WTC11 (cell line): Measurements from ENCODE around the gene ASAH2. TPM values are rescaled to one million over a fixed set of nuclear protein-coding genes. Genes with fewer than 3 reads are reported as not detected.

Experiments
- ATAC-seq: fragments of 200-7000 bp; cut with Tn5 transposase; 2 replicates; pipeline ENCODE4 v1.10.0; 2021; ENCODE audit warnings: mild to moderate bottlenecking, moderate library complexity
- CTCF ChIA-PET: fragments of 300-600 bp; sonication (Branson Sonifier 250); formaldehyde crosslinking; loops from one replicate; lab custom pipeline; 2021; ENCODE audit warnings: antibody characterized with exemption; lab: Charles Lee
- POLR2A ChIA-PET: fragments of 350-600 bp; sonication (Branson Sonifier 250); formaldehyde crosslinking; loops from one replicate; lab custom pipeline; 2021; ENCODE audit warnings: antibody characterized with exemption; lab: Charles Lee
- DNase-seq: peaks from one replicate; pipeline ENCODE4 v3.0.0; 2021; ENCODE audit warnings: low spot score
- H3K27ac Mint-ChIP-seq: 2 replicates; pipeline ENCODE4 v1.8.0; 2021; ENCODE audit warnings: mixed read lengths
- H3K27me3 Mint-ChIP-seq: 2 replicates; pipeline ENCODE4 v1.8.0; 2021; ENCODE audit warnings: low read depth, mild to moderate bottlenecking, moderate library complexity, mixed read lengths
- H3K36me3 Mint-ChIP-seq: 2 replicates; pipeline ENCODE4 v1.8.0; 2021; ENCODE audit warnings: mixed read lengths
- H3K4me1 Mint-ChIP-seq: 2 replicates; pipeline ENCODE4 v1.8.0; 2022; ENCODE audit warnings: mixed read lengths
- H3K4me3 Mint-ChIP-seq: 2 replicates; pipeline ENCODE4 v1.8.0; 2021; ENCODE audit warnings: mild to moderate bottlenecking, moderate library complexity, mixed read lengths
- H3K9me3 Mint-ChIP-seq: 2 replicates; pipeline ENCODE4 v1.8.0; 2021; ENCODE audit warnings: mixed read lengths
- ELF4 ChIP-seq: sonication (generic); formaldehyde crosslinking; IDR thresholded peaks from 2 replicates; pipeline ENCODE4 v1.8.1; 2022; ENCODE audit warnings: low read depth, mild to moderate bottlenecking, moderate library complexity, missing genetic modification reagents
- FOXK1 ChIP-seq: sonication (generic); formaldehyde crosslinking; IDR thresholded peaks from 2 replicates; pipeline ENCODE4 v1.8.0; 2022; ENCODE audit warnings: mild to moderate bottlenecking, moderate library complexity, missing genetic modification reagents
- IRF2 ChIP-seq: sonication (generic); formaldehyde crosslinking; IDR thresholded peaks from 2 replicates; pipeline ENCODE4 v1.8.0; 2022; ENCODE audit warnings: low read depth, missing genetic modification reagents, borderline replicate concordance
- RELA ChIP-seq: sonication (generic); formaldehyde crosslinking; IDR thresholded peaks from 2 replicates; pipeline ENCODE4 v1.8.1; 2022; ENCODE audit warnings: missing genetic modification reagents, mild to moderate bottlenecking, borderline replicate concordance
- RORB ChIP-seq: fragments of 250-450 bp; sonication (Bioruptor Pico); IDR thresholded peaks from 2 replicates; pipeline ENCODE4 v1.9.0; 2021; ENCODE audit warnings: mild to moderate bottlenecking
- ZNF396 ChIP-seq: fragments of 250-450 bp; sonication (Bioruptor Pico); IDR thresholded peaks from 2 replicates; pipeline ENCODE4 v1.8.0; 2021; ENCODE audit warnings: mild to moderate bottlenecking, moderate library complexity, borderline replicate concordance
- total RNA-seq: library from RNA; stranded (reverse); gene quantifications from 3 replicates; pipeline ENCODE4 v1.2.3, GENCODE V29; 2021
- TF ChIP-seq, protein P1 (sequence below): sonication (generic); formaldehyde crosslinking; IDR thresholded peaks from 2 replicates; pipeline ENCODE4 v1.8.1; 2023; ENCODE audit warnings: mild to moderate bottlenecking, missing genetic modification reagents, borderline replicate concordance
- TF ChIP-seq, protein P2 (sequence below): sonication (generic); formaldehyde crosslinking; IDR thresholded peaks from 2 replicates; pipeline ENCODE4 v1.8.1; 2022; ENCODE audit warnings: mild to moderate bottlenecking, missing genetic modification reagents, moderate library complexity, borderline replicate concordance
- TF ChIP-seq, protein P3 (sequence below): sonication (generic); formaldehyde crosslinking; IDR thresholded peaks from 2 replicates; pipeline ENCODE4 v1.8.1; 2023; ENCODE audit warnings: mild to moderate bottlenecking, missing genetic modification reagents
- TF ChIP-seq, protein P4 (sequence below): sonication (generic); formaldehyde crosslinking; IDR thresholded peaks from 2 replicates; pipeline ENCODE4 v1.8.0; 2023; ENCODE audit warnings: missing genetic modification reagents, mild to moderate bottlenecking, borderline replicate concordance
- TF ChIP-seq, protein P5 (sequence below): sonication (generic); formaldehyde crosslinking; IDR thresholded peaks from 2 replicates; pipeline ENCODE4 v1.8.0; 2023; ENCODE audit warnings: missing genetic modification reagents
- TF ChIP-seq, protein P6 (sequence below): sonication (generic); formaldehyde crosslinking; IDR thresholded peaks from 2 replicates; pipeline ENCODE4 v1.8.1; 2022; ENCODE audit warnings: mild to moderate bottlenecking, moderate library complexity, missing genetic modification reagents
- TF ChIP-seq, protein P7 (sequence below): sonication (generic); formaldehyde crosslinking; IDR thresholded peaks from 2 replicates; pipeline ENCODE4 v1.8.1; 2022; ENCODE audit warnings: missing genetic modification reagents, borderline replicate concordance

The ASAH2 gene
- total RNA-seq, 1 experiment from 2014 or later = 4.1 TPM

DNA sequence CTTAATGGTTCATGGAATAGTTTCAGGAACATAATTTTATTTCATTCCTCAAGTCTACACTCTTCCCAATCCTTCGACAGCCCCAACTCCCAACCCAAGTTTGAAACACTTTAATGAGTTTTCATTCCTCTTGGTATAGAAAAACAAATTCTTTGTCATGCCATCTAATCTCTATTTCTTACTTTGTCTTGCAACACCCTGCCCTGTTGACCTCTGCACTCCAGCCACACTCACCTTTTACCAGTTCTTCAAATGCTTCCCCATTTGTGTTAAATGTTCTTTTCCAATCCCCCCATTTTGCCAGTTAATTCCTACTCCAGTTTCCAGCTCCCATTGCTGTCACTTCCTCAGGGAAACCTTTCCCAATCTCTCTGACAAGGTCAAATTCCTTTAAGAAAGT is 21.9 kb downstream of the ASAH2 start:
- no peaks in the 10 kb centered on the region for H3K27me3 Mint-ChIP-seq

More for the DNA sequence above, 21.9 kb downstream of the ASAH2 start:
- Mint-ChIP-seq H3K4me3 (no peak overlapping the region), H3K36me3 (no peaks in the 10 kb centered on the region), H3K9me3 (no peaks in the 10 kb centered on the region), H3K27ac (no peak overlapping the region), H3K4me1 (no peaks in the 10 kb centered on the region)
- DNase-seq = no peak
- ChIA-PET CTCF (no interaction called here), POLR2A (no interaction called here)
- TF ChIP-seq, protein P1, sequence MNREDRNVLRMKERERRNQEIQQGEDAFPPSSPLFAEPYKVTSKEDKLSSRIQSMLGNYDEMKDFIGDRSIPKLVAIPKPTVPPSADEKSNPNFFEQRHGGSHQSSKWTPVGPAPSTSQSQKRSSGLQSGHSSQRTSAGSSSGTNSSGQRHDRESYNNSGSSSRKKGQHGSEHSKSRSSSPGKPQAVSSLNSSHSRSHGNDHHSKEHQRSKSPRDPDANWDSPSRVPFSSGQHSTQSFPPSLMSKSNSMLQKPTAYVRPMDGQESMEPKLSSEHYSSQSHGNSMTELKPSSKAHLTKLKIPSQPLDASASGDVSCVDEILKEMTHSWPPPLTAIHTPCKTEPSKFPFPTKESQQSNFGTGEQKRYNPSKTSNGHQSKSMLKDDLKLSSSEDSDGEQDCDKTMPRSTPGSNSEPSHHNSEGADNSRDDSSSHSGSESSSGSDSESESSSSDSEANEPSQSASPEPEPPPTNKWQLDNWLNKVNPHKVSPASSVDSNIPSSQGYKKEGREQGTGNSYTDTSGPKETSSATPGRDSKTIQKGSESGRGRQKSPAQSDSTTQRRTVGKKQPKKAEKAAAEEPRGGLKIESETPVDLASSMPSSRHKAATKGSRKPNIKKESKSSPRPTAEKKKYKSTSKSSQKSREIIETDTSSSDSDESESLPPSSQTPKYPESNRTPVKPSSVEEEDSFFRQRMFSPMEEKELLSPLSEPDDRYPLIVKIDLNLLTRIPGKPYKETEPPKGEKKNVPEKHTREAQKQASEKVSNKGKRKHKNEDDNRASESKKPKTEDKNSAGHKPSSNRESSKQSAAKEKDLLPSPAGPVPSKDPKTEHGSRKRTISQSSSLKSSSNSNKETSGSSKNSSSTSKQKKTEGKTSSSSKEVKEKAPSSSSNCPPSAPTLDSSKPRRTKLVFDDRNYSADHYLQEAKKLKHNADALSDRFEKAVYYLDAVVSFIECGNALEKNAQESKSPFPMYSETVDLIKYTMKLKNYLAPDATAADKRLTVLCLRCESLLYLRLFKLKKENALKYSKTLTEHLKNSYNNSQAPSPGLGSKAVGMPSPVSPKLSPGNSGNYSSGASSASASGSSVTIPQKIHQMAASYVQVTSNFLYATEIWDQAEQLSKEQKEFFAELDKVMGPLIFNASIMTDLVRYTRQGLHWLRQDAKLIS = no peak
- TF ChIP-seq, protein P2, sequence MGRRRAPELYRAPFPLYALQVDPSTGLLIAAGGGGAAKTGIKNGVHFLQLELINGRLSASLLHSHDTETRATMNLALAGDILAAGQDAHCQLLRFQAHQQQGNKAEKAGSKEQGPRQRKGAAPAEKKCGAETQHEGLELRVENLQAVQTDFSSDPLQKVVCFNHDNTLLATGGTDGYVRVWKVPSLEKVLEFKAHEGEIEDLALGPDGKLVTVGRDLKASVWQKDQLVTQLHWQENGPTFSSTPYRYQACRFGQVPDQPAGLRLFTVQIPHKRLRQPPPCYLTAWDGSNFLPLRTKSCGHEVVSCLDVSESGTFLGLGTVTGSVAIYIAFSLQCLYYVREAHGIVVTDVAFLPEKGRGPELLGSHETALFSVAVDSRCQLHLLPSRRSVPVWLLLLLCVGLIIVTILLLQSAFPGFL (CRISPR knock-in tag) = no peak
- TF ChIP-seq, protein P3, sequence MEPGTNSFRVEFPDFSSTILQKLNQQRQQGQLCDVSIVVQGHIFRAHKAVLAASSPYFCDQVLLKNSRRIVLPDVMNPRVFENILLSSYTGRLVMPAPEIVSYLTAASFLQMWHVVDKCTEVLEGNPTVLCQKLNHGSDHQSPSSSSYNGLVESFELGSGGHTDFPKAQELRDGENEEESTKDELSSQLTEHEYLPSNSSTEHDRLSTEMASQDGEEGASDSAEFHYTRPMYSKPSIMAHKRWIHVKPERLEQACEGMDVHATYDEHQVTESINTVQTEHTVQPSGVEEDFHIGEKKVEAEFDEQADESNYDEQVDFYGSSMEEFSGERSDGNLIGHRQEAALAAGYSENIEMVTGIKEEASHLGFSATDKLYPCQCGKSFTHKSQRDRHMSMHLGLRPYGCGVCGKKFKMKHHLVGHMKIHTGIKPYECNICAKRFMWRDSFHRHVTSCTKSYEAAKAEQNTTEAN (CRISPR knock-in tag) = no peak
- TF ChIP-seq RORB (CRISPR knock-in tag) (no peak), RELA (no peak), IRF2 (CRISPR knock-in tag) (no peak), ELF4 (CRISPR knock-in tag) (no peak), FOXK1 (CRISPR knock-in tag) (no peak), ZNF396 (CRISPR knock-in tag) (no peak)
- TF ChIP-seq, protein P4, sequence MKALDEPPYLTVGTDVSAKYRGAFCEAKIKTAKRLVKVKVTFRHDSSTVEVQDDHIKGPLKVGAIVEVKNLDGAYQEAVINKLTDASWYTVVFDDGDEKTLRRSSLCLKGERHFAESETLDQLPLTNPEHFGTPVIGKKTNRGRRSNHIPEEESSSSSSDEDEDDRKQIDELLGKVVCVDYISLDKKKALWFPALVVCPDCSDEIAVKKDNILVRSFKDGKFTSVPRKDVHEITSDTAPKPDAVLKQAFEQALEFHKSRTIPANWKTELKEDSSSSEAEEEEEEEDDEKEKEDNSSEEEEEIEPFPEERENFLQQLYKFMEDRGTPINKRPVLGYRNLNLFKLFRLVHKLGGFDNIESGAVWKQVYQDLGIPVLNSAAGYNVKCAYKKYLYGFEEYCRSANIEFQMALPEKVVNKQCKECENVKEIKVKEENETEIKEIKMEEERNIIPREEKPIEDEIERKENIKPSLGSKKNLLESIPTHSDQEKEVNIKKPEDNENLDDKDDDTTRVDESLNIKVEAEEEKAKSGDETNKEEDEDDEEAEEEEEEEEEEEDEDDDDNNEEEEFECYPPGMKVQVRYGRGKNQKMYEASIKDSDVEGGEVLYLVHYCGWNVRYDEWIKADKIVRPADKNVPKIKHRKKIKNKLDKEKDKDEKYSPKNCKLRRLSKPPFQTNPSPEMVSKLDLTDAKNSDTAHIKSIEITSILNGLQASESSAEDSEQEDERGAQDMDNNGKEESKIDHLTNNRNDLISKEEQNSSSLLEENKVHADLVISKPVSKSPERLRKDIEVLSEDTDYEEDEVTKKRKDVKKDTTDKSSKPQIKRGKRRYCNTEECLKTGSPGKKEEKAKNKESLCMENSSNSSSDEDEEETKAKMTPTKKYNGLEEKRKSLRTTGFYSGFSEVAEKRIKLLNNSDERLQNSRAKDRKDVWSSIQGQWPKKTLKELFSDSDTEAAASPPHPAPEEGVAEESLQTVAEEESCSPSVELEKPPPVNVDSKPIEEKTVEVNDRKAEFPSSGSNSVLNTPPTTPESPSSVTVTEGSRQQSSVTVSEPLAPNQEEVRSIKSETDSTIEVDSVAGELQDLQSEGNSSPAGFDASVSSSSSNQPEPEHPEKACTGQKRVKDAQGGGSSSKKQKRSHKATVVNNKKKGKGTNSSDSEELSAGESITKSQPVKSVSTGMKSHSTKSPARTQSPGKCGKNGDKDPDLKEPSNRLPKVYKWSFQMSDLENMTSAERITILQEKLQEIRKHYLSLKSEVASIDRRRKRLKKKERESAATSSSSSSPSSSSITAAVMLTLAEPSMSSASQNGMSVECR (CRISPR knock-in tag) = no peak
- TF ChIP-seq, protein P5, sequence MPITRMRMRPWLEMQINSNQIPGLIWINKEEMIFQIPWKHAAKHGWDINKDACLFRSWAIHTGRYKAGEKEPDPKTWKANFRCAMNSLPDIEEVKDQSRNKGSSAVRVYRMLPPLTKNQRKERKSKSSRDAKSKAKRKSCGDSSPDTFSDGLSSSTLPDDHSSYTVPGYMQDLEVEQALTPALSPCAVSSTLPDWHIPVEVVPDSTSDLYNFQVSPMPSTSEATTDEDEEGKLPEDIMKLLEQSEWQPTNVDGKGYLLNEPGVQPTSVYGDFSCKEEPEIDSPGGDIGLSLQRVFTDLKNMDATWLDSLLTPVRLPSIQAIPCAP = no peak
- TF ChIP-seq, protein P6, sequence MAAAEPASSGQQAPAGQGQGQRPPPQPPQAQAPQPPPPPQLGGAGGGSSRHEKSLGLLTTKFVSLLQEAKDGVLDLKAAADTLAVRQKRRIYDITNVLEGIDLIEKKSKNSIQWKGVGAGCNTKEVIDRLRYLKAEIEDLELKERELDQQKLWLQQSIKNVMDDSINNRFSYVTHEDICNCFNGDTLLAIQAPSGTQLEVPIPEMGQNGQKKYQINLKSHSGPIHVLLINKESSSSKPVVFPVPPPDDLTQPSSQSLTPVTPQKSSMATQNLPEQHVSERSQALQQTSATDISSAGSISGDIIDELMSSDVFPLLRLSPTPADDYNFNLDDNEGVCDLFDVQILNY (CRISPR knock-in tag) = no peak
- TF ChIP-seq, protein P7, sequence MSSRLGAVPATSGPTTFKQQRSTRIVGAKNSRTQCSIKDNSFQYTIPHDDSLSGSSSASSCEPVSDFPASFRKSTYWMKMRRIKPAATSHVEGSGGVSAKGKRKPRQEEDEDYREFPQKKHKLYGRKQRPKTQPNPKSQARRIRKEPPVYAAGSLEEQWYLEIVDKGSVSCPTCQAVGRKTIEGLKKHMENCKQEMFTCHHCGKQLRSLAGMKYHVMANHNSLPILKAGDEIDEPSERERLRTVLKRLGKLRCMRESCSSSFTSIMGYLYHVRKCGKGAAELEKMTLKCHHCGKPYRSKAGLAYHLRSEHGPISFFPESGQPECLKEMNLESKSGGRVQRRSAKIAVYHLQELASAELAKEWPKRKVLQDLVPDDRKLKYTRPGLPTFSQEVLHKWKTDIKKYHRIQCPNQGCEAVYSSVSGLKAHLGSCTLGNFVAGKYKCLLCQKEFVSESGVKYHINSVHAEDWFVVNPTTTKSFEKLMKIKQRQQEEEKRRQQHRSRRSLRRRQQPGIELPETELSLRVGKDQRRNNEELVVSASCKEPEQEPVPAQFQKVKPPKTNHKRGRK (CRISPR knock-in tag) = no peak
- no peak for ATAC-seq
